Head of caudate nucleus (tissue), 42 donors: ENCODE measurements around the gene HCAR2.
"Not testable (repeated sequence)": the region's sequence is repeated elsewhere in the genome, so short reads cannot be mapped to it uniquely, and the experiment has no call there.

Experiments
- DNase-seq, 42 donors: peaks; one replicate each; pipeline versions ENCODE4 v3.0.0 to v3.0.0-alpha.2; 2020 to 2021; ENCODE audit warnings: mixed read lengths in 7 of 42
- intact Hi-C: fragments of 100-400 bp; cut with DNase I; formaldehyde crosslinking; loops from one replicate; pipeline ENCODE4 v1.15.0; 2022

HCAR2 gene

GRCh38 chr12:122724641-122725243 is 21.6 kb upstream of the HCAR2 start:
- peak in 1 of 42 donors; percentile 18 for DNase-seq
- intact Hi-C loops: no loop called here

GRCh38 chr12:122722387-122722786 is 19.2 kb upstream of the HCAR2 start:
- no peak for DNase-seq
- intact Hi-C loops: no loop called here

- peak in 1 of 42 donors; percentile 20 for DNase-seq
- intact Hi-C loops: no loop called here
Measured at GRCh38 chr12:122721057-122721545, 17.9 kb upstream of the HCAR2 start.

- intact Hi-C loops: not testable (repeated sequence)
- DNase-seq: peak in 2 of 42 donors; percentile 19 to 26
Measured at GRCh38 chr12:122716658-122717057, 13.5 kb upstream of the HCAR2 start, which contains the start of gene HCAR3. TSS of gene HCAR3 (minus strand) at chr12:122716811. CDS start at chr12:122716737, 74 bp downstream.

- intact Hi-C loops, DNase-seq: not testable (repeated sequence)
Measured at GRCh38 chr12:122715211-122715610, 12.1 kb upstream of the HCAR2 start.

GRCh38 chr12:122713491-122714188 is 10.5 kb upstream of the HCAR2 start:
- intact Hi-C loops, DNase-seq: not testable (repeated sequence)

- DNase-seq, intact Hi-C loops: not testable (repeated sequence)
Measured at GRCh38 chr12:122711266-122711665, 8.1 kb upstream of the HCAR2 start.

- DNase-seq, intact Hi-C loops: not testable (repeated sequence)
Measured at GRCh38 chr12:122710341-122710740, 7.2 kb upstream of the HCAR2 start.

GRCh38 chr12:122709287-122709686 is 6.1 kb upstream of the HCAR2 start:
- intact Hi-C loops, DNase-seq: not testable (repeated sequence)

- DNase-seq, intact Hi-C loops: not testable (repeated sequence)
Measured at GRCh38 chr12:122703841-122704240, 684 bp upstream of the HCAR2 start.

GRCh38 chr12:122701481-122701880 is 1.7 kb downstream of the HCAR2 start:
- DNase-seq, intact Hi-C loops: not testable (repeated sequence)

- DNase-seq, intact Hi-C loops: not testable (repeated sequence)
Measured at GRCh38 chr12:122700038-122700710, 3.0 kb downstream of the HCAR2 start.

GRCh38 chr12:122696922-122697321 is 6.2 kb downstream of the HCAR2 start:
- intact Hi-C loops, DNase-seq: not testable (repeated sequence)

- intact Hi-C loops: no loop called here
Measured at GRCh38 chr12:122691566-122691965, 11.6 kb downstream of the HCAR2 start.

GRCh38 chr12:122688291-122688690 is 14.9 kb downstream of the HCAR2 start:
- no peak for DNase-seq

More at GRCh38 chr12:122691566-122691965, 11.6 kb downstream of the HCAR2 start:
- DNase-seq: no peak

GRCh38 chr12:122687086-122687485 is 16.1 kb downstream of the HCAR2 start:
- no peak for DNase-seq
- intact Hi-C loops: no loop called here

More at GRCh38 chr12:122688291-122688690, 14.9 kb downstream of the HCAR2 start:
- intact Hi-C loops: no loop called here

- intact Hi-C loops: no loop called here
- DNase-seq: no peak
Measured at GRCh38 chr12:122686538-122686937, 16.6 kb downstream of the HCAR2 start.

- intact Hi-C loops: no loop called here
- no peak for DNase-seq
Measured at GRCh38 chr12:122684297-122684813, 18.8 kb downstream of the HCAR2 start.

- DNase-seq: peak in 14 of 42 donors; percentile 4 to 47 (median 12)
Measured at GRCh38 chr12:122681814-122682213, 21.3 kb downstream of the HCAR2 start.

More at GRCh38 chr12:122681814-122682213, 21.3 kb downstream of the HCAR2 start:
- intact Hi-C loops: no loop called here
